Keratinocyte (primary cell): ENCODE measurements around the gene SDK1. TPM values are rescaled to one million over a fixed set of nuclear protein-coding genes. Genes with fewer than 3 reads are reported as not detected.

ENCODE experiments used
- DNase-seq: peaks from one replicate; pipeline ENCODE4 v3.0.0-alpha.2; 2011; ENCODE audit warnings: low read depth, missing footprints, low spot score
- FAIRE-seq: peaks from 2 replicates; lab custom pipeline; 2011; peaks lifted over from hg19 to GRCh38; lab: Jason Lieb, UNC
- H2AFZ ChIP-seq: 2 replicates; pipeline ENCODE4 v1.6.0; 2012; ENCODE audit warnings: low read length, control low read depth, inconsistent platforms; ENCODE audit not compliant: control insufficient read depth
- H3K27ac ChIP-seq: 2 replicates; pipeline ENCODE4 v1.5.1; 2011; ENCODE audit warnings: low read length; ENCODE audit not compliant: control insufficient read depth, insufficient read depth
- H3K27me3 ChIP-seq: 3 replicates; pipeline ENCODE4 v1.6.0; 2011; ENCODE audit warnings: low read length; ENCODE audit not compliant: control insufficient read depth, insufficient read depth; ENCODE audit errors: extremely low read depth
- H3K36me3 ChIP-seq, 2 experiments: 2 replicates in 1 of 2; 3 replicates in 1 of 2; pipeline ENCODE4 v1.5.1; 2011; ENCODE audit warnings: low read length in 2 of 2, mild to moderate bottlenecking in 1 of 2; ENCODE audit not compliant: control insufficient read depth in 2 of 2, insufficient read depth in 2 of 2; ENCODE audit errors: extremely low read depth in 1 of 2
- H3K4me1 ChIP-seq: 3 replicates; pipeline ENCODE4 v1.5.1; 2011; ENCODE audit warnings: low read length; ENCODE audit not compliant: control insufficient read depth, insufficient read depth; ENCODE audit errors: extremely low read depth
- H3K4me2 ChIP-seq: 3 replicates; pipeline ENCODE4 v1.6.0; 2011; ENCODE audit warnings: low read depth, low read length; ENCODE audit not compliant: control insufficient read depth, insufficient read depth; ENCODE audit errors: extremely low read depth
- H3K4me3 ChIP-seq, 3 experiments: fragments of 200-600 bp in 1 of 3; sonication (generic) in 1 of 3; 2 replicates in 2 of 3; 3 replicates in 1 of 3; pipeline ENCODE4 v1.5.1; 2011 to 2016; ENCODE audit warnings: low read length in 3 of 3, mild to moderate bottlenecking in 3 of 3, control low read depth in 2 of 3, inconsistent platforms in 1 of 3, low read depth in 1 of 3, mixed read lengths in 1 of 3, mixed run types in 1 of 3, moderate library complexity in 1 of 3; ENCODE audit not compliant: control insufficient read depth in 2 of 3, insufficient read depth in 2 of 3; ENCODE audit errors: extremely low read depth in 1 of 3
- H3K79me2 ChIP-seq: 2 replicates; pipeline ENCODE4 v1.6.0; 2012; ENCODE audit warnings: low read length; ENCODE audit not compliant: control insufficient read depth, insufficient read depth
- H3K9ac ChIP-seq: 3 replicates; pipeline ENCODE4 v1.6.0; 2011; ENCODE audit warnings: low read length; ENCODE audit not compliant: control insufficient read depth, insufficient read depth; ENCODE audit errors: extremely low read depth
- H3K9me1 ChIP-seq: 3 replicates; pipeline ENCODE4 v1.6.0; 2011; ENCODE audit warnings: low read length; ENCODE audit not compliant: control insufficient read depth, insufficient read depth; ENCODE audit errors: extremely low read depth
- H3K9me3 ChIP-seq: 2 replicates; pipeline ENCODE4 v1.5.1; 2012; ENCODE audit warnings: low read depth, low read length; ENCODE audit not compliant: control insufficient read depth
- H4K20me1 ChIP-seq: 3 replicates; pipeline ENCODE4 v1.6.0; 2011; ENCODE audit warnings: low read length; ENCODE audit not compliant: control insufficient read depth, insufficient read depth; ENCODE audit errors: extremely low read depth
- CTCF ChIP-seq, 3 experiments: IDR thresholded peaks in 1 of 3; conservative IDR thresholded peaks in 1 of 3; optimal IDR thresholded peaks in 1 of 3; 2 replicates in 2 of 3; 3 replicates in 1 of 3; pipeline versions ENCODE3 to v1.5.1; 2011; ENCODE audit warnings: low read length in 3 of 3, mild to moderate bottlenecking in 3 of 3, moderate library complexity in 2 of 3, control low read depth in 1 of 3, inconsistent platforms in 1 of 3; ENCODE audit not compliant: insufficient read depth in 2 of 3; ENCODE audit errors: extremely low read depth in 1 of 3
- EZH2 ChIP-seq: IDR thresholded peaks from one replicate; pipeline ENCODE4 v1.6.1; 2012; ENCODE audit warnings: inconsistent platforms, mild to moderate bottlenecking, low read length, moderate library complexity
- dilution Hi-C: fragments of 300-500 bp; cut with MboI; formaldehyde crosslinking; loops from one replicate; pipeline ENCODE4 v1.7.0; 2020; ENCODE audit warnings: low sequenced_read_pairs; ENCODE audit not compliant: extremely low pct_ligation_motif_present
- polyA plus RNA-seq, 5 experiments: library from polyadenylated mRNA; depleted of rRNA in 3 of 5; stranded (reverse) in 3 of 5; stranded (forward) in 1 of 5; unstranded in 1 of 5; fragments of >200 nt; gene quantifications; 1 replicate in 1 of 5; 2 replicates in 3 of 5; 3 replicates in 1 of 5; pipeline versions ENCODE4 v1.2.1 to v1.2.3, GENCODE V29; 2011 to 2012; ENCODE audit warnings: missing spikeins in 2 of 5, low read depth in 1 of 5, low replicate concordance in 1 of 5

SDK1 gene
- polyA plus RNA-seq, 1 donor (not counting 4 experiments of a cell fraction or from before 2014, with no cell fraction given) = 0.66 TPM

- Histone ChIP-seq H3K9ac (no peak overlapping the region), H3K4me1 (no peaks in the 10 kb centered on the region), H3K4me2 (no peak overlapping the region), H3K9me1 (no peaks in the 10 kb centered on the region), H2AFZ (no peak overlapping the region), H3K27me3 (peaks cover 4% of the 10 kb centered on the region), H3K4me3 (no peak overlapping the region), H3K27ac (no peak overlapping the region), H4K20me1 (no peaks in the 10 kb centered on the region), H3K79me2 (no peaks in the 10 kb centered on the region), H3K36me3 (peaks cover 0 to 1% of the 10 kb centered on the region in 2 experiments), H3K9me3 (no peaks in the 10 kb centered on the region)
- FAIRE-seq (no peak), DNase-seq (no peak)
- dilution Hi-C loops = no loop called here
- no peak for TF ChIP-seq CTCF (optimal IDR thresholded peaks at IDR 0.05 in 1 of 3, IDR thresholded peaks at IDR 0.05 in 1 of 3, conservative IDR thresholded peaks at IDR 0.05 in 1 of 3; ENCODE audit: extremely low read depth in 1 of 3, insufficient read depth in 2 of 3, low read length in 3 of 3)
- TF ChIP-seq EZH2 = no peak
Observed at GRCh38 chr7:4048336-4048735, 747.3 kb downstream of the SDK1 start.

GRCh38 chr7:4049202-4049601, 748.1 kb downstream of the SDK1 start:
- dilution Hi-C loops = no loop called here
- H3K9me1 ChIP-seq = no peaks in the 10 kb centered on the region
- no peak for TF ChIP-seq EZH2
- no peak for TF ChIP-seq CTCF (optimal IDR thresholded peaks at IDR 0.05 in 1 of 3, IDR thresholded peaks at IDR 0.05 in 1 of 3, conservative IDR thresholded peaks at IDR 0.05 in 1 of 3; ENCODE audit: extremely low read depth in 1 of 3, insufficient read depth in 2 of 3, low read length in 3 of 3)
- no peaks in the 10 kb centered on the region for H3K4me1 ChIP-seq
- no peaks in the 10 kb centered on the region for H4K20me1 ChIP-seq
- H3K36me3 ChIP-seq = peaks cover 0 to 1% of the 10 kb centered on the region in 2 experiments
- no peaks in the 10 kb centered on the region for H3K79me2 ChIP-seq
- no peaks in the 10 kb centered on the region for H3K9me3 ChIP-seq
- no peak overlapping the region for H3K4me3 ChIP-seq
- H3K27me3 ChIP-seq = peaks cover 4% of the 10 kb centered on the region
- H3K27ac ChIP-seq = no peak overlapping the region
- no peak overlapping the region for H2AFZ ChIP-seq
- FAIRE-seq (no peak), DNase-seq (no peak)
- no peak overlapping the region for H3K9ac ChIP-seq
- H3K4me2 ChIP-seq = no peak overlapping the region
